Measurements from ENCODE around the gene CAMTA1. TPM values are rescaled to one million over a fixed set of nuclear protein-coding genes. Genes with fewer than 3 reads are reported as not detected.

The CAMTA1 gene
- total RNA-seq, 2 donors from 2014 or later, result 76.6 to 85.8 TPM

- DNase-seq, result no peak
- intact Hi-C loops (cut with DNase I, micrococcal nuclease), result no loop called here
- ATAC-seq, result no peak
Measured at GRCh38 chr1:7052701-7053100, 267.4 kb downstream of the CAMTA1 start.

DNA sequence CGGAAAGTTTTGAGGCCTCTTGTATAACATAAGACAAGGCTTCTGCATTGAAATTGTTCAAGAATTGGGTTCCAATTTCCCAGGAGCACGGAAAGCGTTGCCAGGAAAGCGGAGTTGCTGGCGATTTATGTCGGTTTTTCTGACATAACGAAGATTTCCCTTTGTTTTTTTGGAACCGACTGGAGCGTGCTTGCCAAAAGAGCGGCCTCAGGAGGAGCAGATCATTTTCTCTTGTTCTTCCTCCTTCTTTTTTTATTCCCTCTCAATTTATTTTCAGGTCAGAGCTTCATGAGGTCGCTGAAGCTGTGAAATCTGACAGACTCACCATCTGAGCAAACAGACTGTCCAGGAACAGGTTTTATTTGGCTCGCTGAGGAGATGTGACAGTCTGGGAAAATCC lies 275.5 kb downstream of the CAMTA1 start:
- intact Hi-C loops (cut with DNase I, micrococcal nuclease), result no loop called here
- no peak for ATAC-seq
- DNase-seq, result no peak

DNA sequence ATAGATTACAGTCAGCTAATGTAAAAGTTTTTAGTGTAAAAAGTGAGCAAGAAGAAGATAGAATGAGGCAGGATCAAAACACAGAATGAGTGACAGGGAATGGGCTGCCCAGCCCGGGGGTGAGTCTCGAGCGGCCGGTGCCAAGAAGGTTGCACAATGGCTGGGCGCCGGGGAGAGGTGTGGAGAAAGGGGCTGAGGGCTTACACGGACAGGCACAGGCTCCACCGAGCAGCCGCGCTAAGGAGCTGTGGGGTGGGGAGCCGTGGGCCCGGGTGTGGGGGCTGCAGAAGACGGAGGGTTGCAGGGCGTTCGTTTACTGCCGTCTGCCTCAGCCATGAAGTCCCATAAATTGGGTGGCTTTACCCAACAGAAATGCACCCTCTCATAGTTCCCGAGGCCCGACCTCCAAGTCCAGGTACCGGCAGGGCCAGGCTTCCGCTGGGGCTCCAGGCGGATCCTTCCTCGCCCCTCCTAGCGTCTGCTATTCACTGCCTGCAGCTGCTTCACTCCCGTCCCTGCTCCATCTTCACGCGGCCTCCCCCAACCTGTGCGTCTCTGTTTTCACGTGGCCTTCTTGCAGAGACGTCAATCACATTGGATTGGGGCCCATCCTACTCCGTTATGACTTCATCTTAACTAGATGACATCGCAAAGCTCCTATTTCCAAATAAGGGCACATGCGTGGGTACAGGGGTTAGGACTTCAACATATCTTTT lies 277.2 kb downstream of the CAMTA1 start:
- intact Hi-C loops (cut with DNase I, micrococcal nuclease), result no loop called here
- DNase-seq (no peak), ATAC-seq (no peak)

- ATAC-seq (no peak), DNase-seq (no peak)
- intact Hi-C loops (cut with DNase I, micrococcal nuclease), result no loop called here
Measured at GRCh38 chr1:7063981-7064380, 278.7 kb downstream of the CAMTA1 start.

GRCh38 chr1:7068552-7068951 lies 283.3 kb downstream of the CAMTA1 start:
- no peak for DNase-seq
- no peak for ATAC-seq
- intact Hi-C loops (cut with DNase I, micrococcal nuclease), result no loop called here

DNA sequence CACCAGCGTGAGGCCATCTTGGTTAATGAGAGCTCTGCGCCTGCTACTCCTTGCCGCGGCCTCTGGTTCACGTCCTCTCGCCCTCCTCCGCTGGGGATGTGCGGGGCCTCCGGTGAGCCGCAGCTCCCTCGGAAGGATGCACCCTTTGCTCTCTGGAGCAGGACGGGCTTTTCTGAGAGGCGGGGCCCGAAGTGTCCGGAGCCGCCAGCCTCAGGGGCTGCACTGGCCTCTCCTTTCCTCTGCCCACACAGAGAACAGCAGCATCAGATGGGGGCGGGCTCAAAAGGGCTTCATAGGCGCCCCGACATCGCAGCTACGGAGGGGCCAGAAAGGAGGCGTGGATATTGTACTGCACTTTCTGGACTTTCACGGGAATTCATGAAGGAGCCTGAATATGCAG lies 284.7 kb downstream of the CAMTA1 start:
- DNase-seq (no peak), ATAC-seq (peak; percentile 19)
- intact Hi-C loops (cut with DNase I, micrococcal nuclease), result loop anchor here (5.0 to 10.0 kb wide), 3 partner anchors 275 to 348 kb away; no protein-coding TSS in a partner anchor

DNA sequence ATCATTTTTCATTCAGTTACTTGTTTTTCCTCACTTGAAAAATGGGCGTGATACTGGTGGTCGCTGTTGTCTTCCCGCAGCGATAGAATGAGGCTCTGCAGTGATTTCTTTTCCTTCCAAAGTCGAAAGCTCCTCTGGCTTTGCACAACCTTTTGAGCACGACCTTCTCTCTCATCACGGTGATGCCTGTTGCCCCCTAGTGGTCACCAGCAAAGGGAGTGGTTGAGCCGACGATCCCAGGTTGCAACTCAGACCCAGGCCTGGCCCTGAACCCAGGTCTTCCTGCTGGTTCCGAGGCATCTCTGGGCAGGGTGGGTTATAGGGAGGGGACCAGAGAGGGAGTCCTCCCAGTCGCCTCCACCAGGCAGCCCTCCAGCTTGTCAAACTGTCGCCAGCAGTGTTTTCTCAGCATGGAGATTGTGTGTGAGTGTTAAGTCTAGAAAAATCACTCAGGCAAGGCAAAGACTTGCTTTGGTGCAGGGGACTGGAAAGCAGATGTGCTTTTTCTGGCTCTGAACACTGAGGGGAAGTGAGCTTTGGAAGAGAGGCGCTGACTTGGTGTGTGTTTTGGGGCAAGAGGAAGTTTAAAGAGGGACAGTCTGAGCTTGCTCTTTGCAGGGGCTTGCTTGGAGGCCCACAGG lies 285.3 kb downstream of the CAMTA1 start:
- ATAC-seq (peak; percentile 84), DNase-seq (peak; percentile 50 to 62)
- intact Hi-C loops (cut with DNase I, micrococcal nuclease), result loop anchor here (5.0 to 10.0 kb wide), 3 partner anchors 276 to 348 kb away; no protein-coding TSS in a partner anchor

- intact Hi-C loops (cut with DNase I, micrococcal nuclease), result loop anchor here in 1 of 2 donors (10.0 kb wide), 1 partner anchor 281 kb away; no protein-coding TSS in a partner anchor
- DNase-seq (no peak), ATAC-seq (no peak)
Measured at GRCh38 chr1:7076117-7076516, 290.9 kb downstream of the CAMTA1 start.

DNA sequence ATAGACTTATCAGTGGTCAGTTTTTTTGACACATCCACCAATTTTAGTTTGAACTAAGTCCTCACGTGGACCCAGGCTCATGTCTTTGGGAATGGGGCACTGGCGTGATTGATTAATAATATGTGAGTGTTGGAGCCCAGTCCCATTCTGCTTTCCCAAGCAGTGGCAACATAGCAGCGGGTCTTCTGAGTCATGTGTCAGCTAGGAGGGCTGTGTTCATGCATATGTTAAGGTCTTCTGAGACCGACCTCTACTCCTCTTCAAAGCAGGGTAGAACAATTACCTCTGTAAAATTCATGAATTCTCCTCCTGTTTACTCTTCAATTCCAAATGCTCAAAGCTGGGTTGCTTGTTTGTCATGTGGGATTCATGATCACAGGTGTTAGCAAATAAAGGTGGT lies 291.3 kb downstream of the CAMTA1 start:
- no peak for DNase-seq
- ATAC-seq, result no peak
- intact Hi-C loops (cut with DNase I, micrococcal nuclease), result loop anchor here in 1 of 2 donors (10.0 kb wide), 1 partner anchor 282 kb away; no protein-coding TSS in a partner anchor

GRCh38 chr1:7077136-7077535 lies 291.9 kb downstream of the CAMTA1 start:
- no peak for DNase-seq
- no peak for ATAC-seq
- intact Hi-C loops (cut with DNase I, micrococcal nuclease), result loop anchor here in 1 of 2 donors (10.0 kb wide), 1 partner anchor 282 kb away; no protein-coding TSS in a partner anchor

DNA sequence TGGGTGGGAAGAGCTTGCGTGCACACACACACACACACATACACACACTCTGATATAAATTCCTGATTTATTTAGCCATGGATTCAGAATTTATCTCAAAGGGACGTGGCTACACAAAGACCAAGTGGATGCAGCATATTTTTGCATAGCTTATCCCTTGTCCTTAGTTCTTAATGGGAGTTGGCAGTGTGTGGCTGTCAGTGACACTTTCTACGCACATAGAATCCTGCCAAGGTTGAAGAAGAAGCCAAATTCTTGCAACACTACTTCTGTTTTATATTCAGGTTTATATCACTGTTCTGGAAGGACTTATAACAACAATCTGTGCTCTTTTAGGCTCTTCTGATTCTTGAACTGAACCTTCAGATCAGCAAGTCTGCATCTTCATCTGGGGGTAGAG lies 292.7 kb downstream of the CAMTA1 start:
- no peak for ATAC-seq
- DNase-seq, result no peak
- intact Hi-C loops (cut with DNase I, micrococcal nuclease), result loop anchor here in 1 of 2 donors (10.0 kb wide), 1 partner anchor 283 kb away; no protein-coding TSS in a partner anchor

DNA sequence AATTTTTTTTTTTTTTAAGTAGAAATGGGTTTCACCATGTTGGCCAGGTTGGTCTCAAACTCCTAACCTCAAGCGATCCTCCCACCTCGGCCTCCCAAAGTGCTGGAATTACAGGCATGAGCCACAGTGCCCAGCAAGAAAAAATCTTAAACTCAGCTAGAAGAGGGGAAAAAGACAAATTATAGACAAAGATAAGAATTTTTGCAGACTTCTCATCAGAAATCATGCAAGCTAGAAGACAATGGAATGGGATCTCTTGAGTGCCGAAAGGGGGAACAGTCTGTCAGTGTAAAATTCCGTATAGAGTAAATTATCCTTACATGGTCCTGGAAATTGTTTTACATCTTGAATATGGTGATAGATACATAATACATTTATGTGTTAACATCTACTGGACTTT lies 294.4 kb downstream of the CAMTA1 start:
- intact Hi-C loops (cut with DNase I, micrococcal nuclease), result loop anchor here in 1 of 2 donors (10.0 kb wide), 1 partner anchor 285 kb away; no protein-coding TSS in a partner anchor
- DNase-seq, result no peak
- no peak for ATAC-seq

DNA sequence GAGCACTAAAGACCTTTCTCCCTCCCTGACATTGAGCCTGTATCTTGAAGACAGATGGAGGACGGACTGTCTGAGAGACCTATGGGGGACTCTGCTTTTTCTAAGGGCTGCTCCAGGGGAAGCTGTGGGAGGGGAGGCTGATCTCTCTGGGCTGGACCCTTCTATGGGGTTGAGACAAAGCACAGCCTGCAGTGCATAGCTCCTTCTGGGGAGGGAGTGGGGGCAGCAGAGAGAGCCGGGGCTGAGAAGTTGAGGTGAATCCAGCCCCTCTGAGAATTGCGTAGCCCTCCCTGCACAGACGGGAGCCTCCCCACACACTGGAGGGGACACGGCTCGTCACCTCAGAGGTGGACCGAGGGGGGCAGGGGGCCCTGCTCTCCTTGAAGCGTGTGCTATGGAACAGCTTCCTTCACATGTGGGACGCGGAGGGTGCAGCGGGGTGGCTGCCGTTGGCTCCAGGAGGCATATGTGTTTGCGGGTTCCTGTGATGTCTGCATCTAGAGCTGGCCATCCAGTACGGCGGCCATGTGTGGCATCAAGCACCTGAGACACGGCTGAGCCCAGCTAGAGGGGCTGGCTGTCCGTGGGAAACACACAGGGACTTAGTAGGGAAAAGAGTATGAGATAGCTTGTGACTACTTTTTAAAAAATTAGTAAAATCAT lies 299.1 kb downstream of the CAMTA1 start:
- intact Hi-C loops (cut with DNase I, micrococcal nuclease), result no loop called here
- ATAC-seq (no peak), DNase-seq (no peak)

DNA sequence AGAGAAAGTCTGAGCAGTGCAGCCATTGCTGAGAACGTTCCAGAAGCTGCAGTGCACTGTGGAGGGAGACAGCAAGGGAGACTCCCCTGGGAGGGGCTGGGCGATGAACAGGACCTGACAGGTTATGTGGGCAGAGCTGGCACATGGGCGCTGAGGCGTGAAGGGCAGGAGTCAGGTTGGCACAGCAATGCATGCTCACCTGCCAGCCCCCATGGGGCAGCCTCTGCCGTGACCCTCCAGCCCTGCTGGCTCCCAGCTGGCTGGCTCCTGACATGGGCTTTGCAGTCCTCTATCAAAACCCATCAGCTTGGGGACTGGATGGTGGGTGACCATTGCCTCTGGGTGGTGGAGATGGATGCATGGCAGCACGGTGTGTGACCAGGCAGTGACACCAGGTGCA lies 300.3 kb downstream of the CAMTA1 start:
- ATAC-seq, result no peak
- intact Hi-C loops (cut with DNase I, micrococcal nuclease), result no loop called here
- DNase-seq, result no peak

DNA sequence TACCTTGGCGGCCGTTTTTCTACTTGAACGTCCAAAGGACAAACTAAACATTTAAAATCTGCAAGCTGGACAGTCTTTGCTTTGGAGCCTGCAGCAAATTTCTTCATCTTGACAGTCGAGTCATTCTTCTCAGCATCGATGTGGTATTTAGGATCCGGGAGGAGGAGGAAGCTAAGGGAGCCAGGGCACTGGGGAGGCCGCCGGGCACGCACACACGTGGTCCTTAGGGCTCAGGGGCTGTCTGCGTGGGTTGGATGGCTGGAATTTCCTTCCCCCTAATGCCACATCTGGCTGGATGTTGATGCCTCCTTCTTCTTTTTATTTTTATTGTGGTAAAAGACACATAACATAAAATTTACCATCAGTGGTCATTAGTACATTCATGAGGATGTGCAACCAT lies 300.9 kb downstream of the CAMTA1 start:
- intact Hi-C loops (cut with DNase I, micrococcal nuclease), result no loop called here
- no peak for ATAC-seq
- DNase-seq, result no peak

GRCh38 chr1:7087888-7088287 lies 302.6 kb downstream of the CAMTA1 start:
- ATAC-seq, result no peak
- no peak for DNase-seq
- intact Hi-C loops (cut with DNase I, micrococcal nuclease), result no loop called here

DNA sequence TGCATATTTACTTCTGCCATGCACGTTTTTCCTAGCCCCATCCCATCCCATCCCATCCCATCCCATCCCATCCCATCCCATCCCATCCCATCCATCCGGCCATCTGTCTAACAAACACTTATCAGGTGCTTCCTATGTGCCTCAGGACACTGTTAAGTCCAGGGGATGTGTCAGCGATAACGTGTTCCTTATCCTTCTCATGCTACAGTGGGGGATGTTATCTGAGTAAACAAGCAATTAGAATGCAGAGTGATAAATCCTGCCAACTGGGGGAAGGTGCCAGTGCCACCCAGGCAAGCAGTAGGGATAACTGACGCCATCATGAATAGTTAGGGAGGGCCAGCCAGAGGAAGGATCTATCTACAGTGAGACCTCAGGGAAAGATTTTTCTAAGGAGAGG lies 304.2 kb downstream of the CAMTA1 start:
- ATAC-seq (no peak), DNase-seq (no peak)
- intact Hi-C loops (cut with DNase I, micrococcal nuclease), result no loop called here

GRCh38 chr1:7093297-7093696 lies 308.0 kb downstream of the CAMTA1 start:
- intact Hi-C loops (cut with DNase I, micrococcal nuclease), result no loop called here
- no peak for DNase-seq
- ATAC-seq, result no peak

DNA sequence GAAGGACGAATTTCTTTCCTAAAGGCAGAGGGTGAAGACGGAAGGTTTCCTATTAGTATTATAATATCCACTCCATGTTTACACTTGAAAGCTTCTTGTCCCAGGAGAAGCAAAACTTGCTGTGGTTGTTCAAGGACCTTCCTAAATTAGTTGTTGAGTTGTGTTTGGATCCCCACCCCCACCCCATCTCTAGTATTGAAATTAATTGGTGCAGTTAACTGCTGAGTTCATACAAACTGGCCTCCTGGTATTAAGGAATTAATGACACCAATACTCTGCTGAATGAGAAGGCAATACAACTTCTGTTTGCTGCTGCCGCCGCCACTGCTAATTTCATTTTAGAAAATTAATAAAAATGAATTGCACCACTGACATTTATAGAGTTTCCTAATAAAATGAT lies 308.8 kb downstream of the CAMTA1 start:
- intact Hi-C loops (cut with DNase I, micrococcal nuclease), result no loop called here
- ATAC-seq, result no peak

DNA sequence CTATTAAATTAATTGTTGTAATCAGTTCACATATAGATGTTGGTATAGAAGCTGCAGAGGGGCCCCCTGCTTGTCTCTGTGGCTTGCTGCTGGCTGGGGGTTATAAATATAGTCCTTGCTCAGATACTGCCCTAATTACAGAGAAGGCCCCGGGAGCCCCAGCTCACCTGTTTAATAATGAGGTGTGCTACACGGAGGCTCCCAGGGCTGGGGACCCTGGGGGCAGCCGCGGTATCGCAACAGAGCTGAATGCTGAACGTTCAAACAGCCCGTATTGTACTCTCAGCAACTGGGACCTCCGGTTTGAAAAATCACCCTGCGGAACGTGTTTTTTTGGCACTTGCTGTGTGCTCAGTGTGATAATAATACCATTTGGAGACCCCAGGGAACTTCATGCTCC lies 309.3 kb downstream of the CAMTA1 start:
- DNase-seq, result no peak
- no peak for ATAC-seq
- intact Hi-C loops (cut with DNase I, micrococcal nuclease), result no loop called here

More for the DNA sequence above, 308.8 kb downstream of the CAMTA1 start:
- DNase-seq, result no peak
